MCF 10A (cell line): ENCODE data around the gene CDC5L. TPM values are rescaled to one million over a fixed set of nuclear protein-coding genes. Genes with fewer than 3 reads are reported as not detected.

Experiments used
- BruUV-seq: library from RNA; stranded (reverse); fragments of 400-500 nt; replicated peaks from 2 replicates; lab custom pipeline; 2021; lab: Mats Ljungman, UMichigan
- CTCF ChIA-PET: fragments of 300-600 bp; sonication (Branson Sonifier 250); formaldehyde crosslinking; extraction: SDS; loops from one replicate; lab custom pipeline; 2021; ENCODE audit warnings: antibody characterized with exemption, inconsistent platforms; lab: Yijun Ruan, JAX
- POLR2A ChIA-PET: fragments of 300-600, 350-650 bp; sonication (Branson Sonifier 250); formaldehyde crosslinking; extraction: SDS; loops from one replicate; lab custom pipeline; 2020; ENCODE audit warnings: antibody characterized with exemption, inconsistent platforms; lab: Yijun Ruan, JAX
- DNase-seq: peaks from one replicate; pipeline ENCODE4 v3.0.0-alpha.2; 2018; ENCODE audit not compliant: unreplicated experiment
- H3K27ac Mint-ChIP-seq: one replicate; pipeline ENCODE4 v1.8.0; 2022; ENCODE audit warnings: mild to moderate bottlenecking, low read depth, mixed read lengths; ENCODE audit not compliant: unreplicated experiment
- H3K27me3 Mint-ChIP-seq: one replicate; pipeline ENCODE4 v1.8.0; 2022; ENCODE audit warnings: mixed read lengths; ENCODE audit not compliant: insufficient read depth, unreplicated experiment
- H3K36me3 Mint-ChIP-seq: one replicate; pipeline ENCODE4 v1.8.0; 2022; ENCODE audit warnings: mild to moderate bottlenecking, moderate library complexity, mixed read lengths; ENCODE audit not compliant: insufficient read depth, unreplicated experiment
- H3K4me1 Mint-ChIP-seq: one replicate; pipeline ENCODE4 v1.8.0; 2022; ENCODE audit warnings: mixed read lengths; ENCODE audit not compliant: insufficient read depth, unreplicated experiment
- H3K4me3 Mint-ChIP-seq: one replicate; pipeline ENCODE4 v1.8.0; 2022; ENCODE audit warnings: mild to moderate bottlenecking, moderate library complexity, mixed read lengths; ENCODE audit not compliant: unreplicated experiment
- H3K9me3 Mint-ChIP-seq: one replicate; pipeline ENCODE4 v1.8.0; 2022; ENCODE audit warnings: mixed read lengths; ENCODE audit not compliant: unreplicated experiment
- CTCF ChIP-seq: fragments of 200-600 bp; IDR thresholded peaks from one replicate; pipeline ENCODE4 v1.8.0; 2022; ENCODE audit warnings: antibody characterized with exemption, mild to moderate bottlenecking; ENCODE audit not compliant: unreplicated experiment
- intact Hi-C: fragments of 100-400 bp; cut with micrococcal nuclease; formaldehyde crosslinking; loops from 2 replicates; pipeline ENCODE4 v1.14.1; 2022
- total RNA-seq: library from RNA; stranded (reverse); gene quantifications from 2 replicates; pipeline ENCODE4 v1.2.3, GENCODE V29; 2022

CDC5L gene
- total RNA-seq, 1 experiment from 2014 or later, result 23.1 TPM

GRCh38 chr6:44471271-44471981 lies 83.9 kb downstream of the CDC5L start:
- intact Hi-C loops, result no loop called here
- no peaks in the 10 kb centered on the region for H3K36me3 Mint-ChIP-seq
- POLR2A ChIA-PET, result interaction anchor here (0.6 kb wide), 1 partner anchor 19 kb away, joined by 3 read pairs; no protein-coding TSS in a partner anchor
- no peak for DNase-seq
- H3K9me3 Mint-ChIP-seq, result no peaks in the 10 kb centered on the region
- no peak overlapping the region for H3K27ac Mint-ChIP-seq
- CTCF ChIA-PET, result interaction anchor here (0.6 to 1.5 kb wide), 5 partner anchors 15 to 1611 kb away, joined by 3 to 4 read pairs (median 3); no protein-coding TSS in a partner anchor
- TF ChIP-seq CTCF, result no peak
- H3K4me1 Mint-ChIP-seq, result no peaks in the 10 kb centered on the region
- BruUV-seq, result no TSS peak
- no peak overlapping the region for H3K4me3 Mint-ChIP-seq
- H3K27me3 Mint-ChIP-seq, result no peaks in the 10 kb centered on the region

- H3K9me3 Mint-ChIP-seq, result no peaks in the 10 kb centered on the region
- CTCF ChIA-PET, result interaction anchor here (0.6 to 1.2 kb wide), 2 partner anchors 41 to 1450 kb away, joined by 3 read pairs; no protein-coding TSS in a partner anchor
Observed at GRCh38 chr6:44472250-44472945, 84.9 kb downstream of the CDC5L start.

GRCh38 chr6:44473393-44474189 lies 86.1 kb downstream of the CDC5L start:
- intact Hi-C loops, result loop anchor here (2.0 kb wide), 3 partner anchors 947 to 1449 kb away; no protein-coding TSS in a partner anchor
- Mint-ChIP-seq H3K27me3 (no peaks in the 10 kb centered on the region), H3K36me3 (no peaks in the 10 kb centered on the region), H3K9me3 (no peaks in the 10 kb centered on the region), H3K27ac (no peak overlapping the region), H3K4me1 (no peaks in the 10 kb centered on the region), H3K4me3 (no peak overlapping the region)
- BruUV-seq, result no TSS peak
- POLR2A ChIA-PET, result no interaction called here
- no peak for DNase-seq
- no peak for TF ChIP-seq CTCF
- CTCF ChIA-PET, result interaction anchor here (0.6 to 4.6 kb wide), 5 partner anchors 11 to 1449 kb away, joined by 3 to 41 read pairs (median 3); no protein-coding TSS in a partner anchor

More at GRCh38 chr6:44472250-44472945, 84.9 kb downstream of the CDC5L start:
- Mint-ChIP-seq H3K36me3 (no peaks in the 10 kb centered on the region), H3K4me3 (no peak overlapping the region), H3K27ac (no peak overlapping the region), H3K27me3 (no peaks in the 10 kb centered on the region), H3K4me1 (no peaks in the 10 kb centered on the region)
- no peak for TF ChIP-seq CTCF
- no peak for DNase-seq
- POLR2A ChIA-PET, result no interaction called here
- BruUV-seq, result no TSS peak
- intact Hi-C loops, result no loop called here
